ENCODE measurements around the gene CADM3. TPM values are rescaled to one million over a fixed set of nuclear protein-coding genes. Genes with fewer than 3 reads are reported as not detected.

The CADM3 gene
- 0.53 and 0.56 TPM in 2 replicates for polyA plus RNA-seq (2013)

DNA sequence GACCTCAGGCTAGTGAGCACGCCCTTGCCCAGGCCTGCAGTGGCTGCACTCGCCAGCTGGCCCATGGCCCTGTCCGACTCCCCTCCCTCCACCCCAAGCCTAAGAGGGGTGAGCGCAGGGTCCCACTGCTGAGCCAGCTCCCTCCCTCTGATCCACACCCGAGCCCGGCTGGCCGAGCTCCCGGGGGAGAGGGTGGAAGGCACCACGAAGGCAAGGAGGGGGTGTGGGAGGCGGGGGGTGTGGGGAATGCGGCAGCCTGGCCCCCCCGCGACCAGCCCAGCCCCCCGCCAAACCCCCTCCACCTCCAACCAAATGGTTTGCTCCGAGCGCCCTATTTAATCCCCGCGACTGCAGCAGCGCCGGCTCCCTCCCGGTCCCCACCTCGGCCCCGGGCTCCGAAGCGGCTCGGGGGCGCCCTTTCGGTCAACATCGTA is at the start of gene CADM3:
CADM3 (plus strand) TSS at position 362 of the 434 bp plus-strand sequence. CDS start 151 bp downstream, outside the sequence.
- WGBS (ENCODE audit: extremely low coverage, insufficient coverage, insufficient read length) = no CpG with 5 or more reads among the region's 29 CpGs
- Histone ChIP-seq H3K4me3 (ENCODE audit: low read depth, low read length) (peak within 1 kb of the TSS; percentile 60), H3K23ac (ENCODE audit: low read length) (no peak within 1 kb of the TSS), H3K36me3 (ENCODE audit: control insufficient read depth in 1 of 2, insufficient read depth in 2 of 2, low read length in 2 of 2) (no peaks in the 10 kb centered on the region), H3K27me3 (ENCODE audit: insufficient read depth, low read length) (peaks cover 9% of the 10 kb centered on the region), H2BK120ac (ENCODE audit: insufficient read depth, low read length, poor library complexity) (no peak within 1 kb of the TSS), H2BK12ac (ENCODE audit: low read length) (no peak within 1 kb of the TSS), H2AK5ac (ENCODE audit: low read length) (no peak within 1 kb of the TSS), H2AFZ (ENCODE audit: insufficient read depth, low read length, poor library complexity) (no peak within 1 kb of the TSS), H4K12ac (ENCODE audit: low read depth, low read length) (no peak within 1 kb of the TSS), H3K27ac (ENCODE audit: low read depth, low read length) (no peak within 1 kb of the TSS), H4K91ac (ENCODE audit: low read depth, low read length) (no peak within 1 kb of the TSS), H3K79me2 (ENCODE audit: control insufficient read depth, insufficient read depth, low read length, poor library complexity) (no peaks in the 10 kb centered on the region), H3K9me3 (ENCODE audit: insufficient read depth, low read depth, low read length) (no peaks in the 10 kb centered on the region), H3K4me1 (ENCODE audit: control insufficient read depth in 1 of 2, insufficient read depth in 2 of 2, low read length in 2 of 2) (peaks cover 2 to 7% of the 10 kb centered on the region in 2 experiments), H3K18ac (ENCODE audit: low read length) (no peak within 1 kb of the TSS), H2BK5ac (ENCODE audit: low read depth, low read length, poor library complexity) (no peak within 1 kb of the TSS), H3K4ac (ENCODE audit: low read depth, low read length) (no peak within 1 kb of the TSS), H3K79me1 (ENCODE audit: low read length) (no peaks in the 10 kb centered on the region), H4K8ac (ENCODE audit: low read depth, low read length) (no peak within 1 kb of the TSS), H3K9ac (ENCODE audit: low read length) (no peak within 1 kb of the TSS), H3K14ac (ENCODE audit: low read length) (no peak within 1 kb of the TSS), H3K4me2 (ENCODE audit: low read length) (peak within 1 kb of the TSS; percentile 67)
- no peak for DNase-seq

- Histone ChIP-seq H3K9me3 (ENCODE audit: insufficient read depth, low read depth, low read length) (no peaks in the 10 kb centered on the region), H3K27ac (ENCODE audit: low read depth, low read length) (no peak overlapping the region), H3K23ac (ENCODE audit: low read length) (no peak overlapping the region), H3K79me1 (ENCODE audit: low read length) (no peaks in the 10 kb centered on the region), H3K4me2 (ENCODE audit: low read length) (no peak overlapping the region), H3K4ac (ENCODE audit: low read depth, low read length) (no peak overlapping the region), H2BK12ac (ENCODE audit: low read length) (no peak overlapping the region), H3K27me3 (ENCODE audit: insufficient read depth, low read length) (no peaks in the 10 kb centered on the region), H3K4me3 (ENCODE audit: low read depth, low read length) (no peak overlapping the region), H3K36me3 (ENCODE audit: control insufficient read depth in 1 of 2, insufficient read depth in 2 of 2, low read length in 2 of 2) (no peaks in the 10 kb centered on the region), H3K18ac (ENCODE audit: low read length) (no peak overlapping the region), H2BK5ac (ENCODE audit: low read depth, low read length, poor library complexity) (no peak overlapping the region), H4K12ac (ENCODE audit: low read depth, low read length) (no peak overlapping the region), H3K4me1 (ENCODE audit: control insufficient read depth in 1 of 2, insufficient read depth in 2 of 2, low read length in 2 of 2) (no peaks in the 10 kb centered on the region), H3K14ac (ENCODE audit: low read length) (no peak overlapping the region), H3K79me2 (ENCODE audit: control insufficient read depth, insufficient read depth, low read length, poor library complexity) (no peaks in the 10 kb centered on the region), H2BK120ac (ENCODE audit: insufficient read depth, low read length, poor library complexity) (no peak overlapping the region), H3K9ac (ENCODE audit: low read length) (no peak overlapping the region), H2AFZ (ENCODE audit: insufficient read depth, low read length, poor library complexity) (no peak overlapping the region), H2AK5ac (ENCODE audit: low read length) (no peak overlapping the region), H4K8ac (ENCODE audit: low read depth, low read length) (no peak overlapping the region), H4K91ac (ENCODE audit: low read depth, low read length) (no peak overlapping the region)
- DNase-seq = no peak
- WGBS (ENCODE audit: extremely low coverage, insufficient coverage, insufficient read length) = no CpG with 5 or more reads among the region's 2 CpGs
Measured at GRCh38 chr1:159122005-159122621, 49.3 kb upstream of the CADM3 start.

DNA sequence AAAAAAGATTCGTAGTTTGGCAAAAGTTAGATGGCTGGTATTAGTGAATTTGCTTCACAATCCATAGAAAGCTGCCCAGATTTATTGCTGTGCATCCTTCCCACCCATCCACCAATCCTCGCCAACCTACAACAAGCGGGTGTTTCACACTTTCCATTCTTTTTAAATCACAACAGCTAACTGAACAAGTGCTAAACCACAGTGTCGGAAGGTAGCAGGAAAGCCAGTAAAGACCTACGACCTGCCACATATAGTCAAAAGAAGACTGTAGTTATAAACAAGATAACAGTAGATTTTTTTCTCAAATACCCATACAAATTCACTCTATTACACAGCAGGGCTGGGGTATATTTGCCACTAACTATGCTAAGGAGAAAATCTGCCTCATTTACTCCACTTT is 47.8 kb upstream of the CADM3 start:
- H2BK5ac ChIP-seq (ENCODE audit: low read depth, low read length, poor library complexity) = no peak overlapping the region
- H3K4me3 ChIP-seq (ENCODE audit: low read depth, low read length) = no peak overlapping the region
- H3K79me2 ChIP-seq (ENCODE audit: control insufficient read depth, insufficient read depth, low read length, poor library complexity) = no peaks in the 10 kb centered on the region
- H2BK12ac ChIP-seq (ENCODE audit: low read length) = no peak overlapping the region
- DNase-seq = no peak
- no peaks in the 10 kb centered on the region for H3K4me1 ChIP-seq (ENCODE audit: control insufficient read depth in 1 of 2, insufficient read depth in 2 of 2, low read length in 2 of 2)
- H3K27me3 ChIP-seq (ENCODE audit: insufficient read depth, low read length) = no peaks in the 10 kb centered on the region
- H3K9ac ChIP-seq (ENCODE audit: low read length) = peak overlapping the region; percentile 22
- H3K36me3 ChIP-seq (ENCODE audit: control insufficient read depth in 1 of 2, insufficient read depth in 2 of 2, low read length in 2 of 2) = no peaks in the 10 kb centered on the region
- no peak overlapping the region for H3K18ac ChIP-seq (ENCODE audit: low read length)
- no peak overlapping the region for H2AFZ ChIP-seq (ENCODE audit: insufficient read depth, low read length, poor library complexity)
- H2AK5ac ChIP-seq (ENCODE audit: low read length) = no peak overlapping the region
- H3K27ac ChIP-seq (ENCODE audit: low read depth, low read length) = no peak overlapping the region
- no peaks in the 10 kb centered on the region for H3K79me1 ChIP-seq (ENCODE audit: low read length)
- no peak overlapping the region for H3K23ac ChIP-seq (ENCODE audit: low read length)
- no peak overlapping the region for H4K8ac ChIP-seq (ENCODE audit: low read depth, low read length)
- no peak overlapping the region for H4K91ac ChIP-seq (ENCODE audit: low read depth, low read length)
- H3K4ac ChIP-seq (ENCODE audit: low read depth, low read length) = no peak overlapping the region
- no peaks in the 10 kb centered on the region for H3K9me3 ChIP-seq (ENCODE audit: insufficient read depth, low read depth, low read length)
- no peak overlapping the region for H3K4me2 ChIP-seq (ENCODE audit: low read length)
- no peak overlapping the region for H2BK120ac ChIP-seq (ENCODE audit: insufficient read depth, low read length, poor library complexity)
- no peak overlapping the region for H3K14ac ChIP-seq (ENCODE audit: low read length)
- 100% methylated on average over 2 of the region's 5 CpGs for WGBS (ENCODE audit: extremely low coverage, insufficient coverage, insufficient read length)
- H4K12ac ChIP-seq (ENCODE audit: low read depth, low read length) = no peak overlapping the region

DNA sequence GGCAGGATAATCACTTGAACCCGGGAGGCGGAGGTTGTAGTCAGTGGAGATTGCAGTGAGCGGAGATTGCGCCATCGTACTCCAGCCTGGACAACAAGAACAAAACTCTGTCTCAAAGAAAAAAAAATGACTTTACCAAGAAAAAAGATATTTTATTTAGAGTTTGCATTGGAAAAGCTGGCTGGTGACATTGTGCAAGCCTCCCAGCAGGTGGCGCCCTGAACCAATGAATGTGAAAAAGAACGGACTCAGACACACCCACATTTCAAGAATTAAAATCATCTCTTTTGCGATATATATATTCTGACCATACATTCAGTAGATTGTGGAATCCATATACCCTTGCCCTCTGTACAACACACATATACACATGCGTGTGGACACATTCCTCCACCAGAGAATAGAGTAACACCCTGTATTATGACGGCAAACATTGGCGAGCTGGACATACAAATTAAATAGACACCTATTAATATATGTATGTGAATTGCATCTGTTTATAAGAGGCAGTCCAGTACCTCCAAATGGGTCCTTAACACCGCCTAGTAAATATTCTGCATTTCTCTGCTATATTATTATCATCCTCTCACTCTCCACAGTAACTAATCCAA is 39.0 kb upstream of the CADM3 start:
- no peaks in the 10 kb centered on the region for H3K4me1 ChIP-seq (ENCODE audit: control insufficient read depth in 1 of 2, insufficient read depth in 2 of 2, low read length in 2 of 2)
- H3K27ac ChIP-seq (ENCODE audit: low read depth, low read length) = no peak overlapping the region
- no peak overlapping the region for H3K18ac ChIP-seq (ENCODE audit: low read length)
- H3K9me3 ChIP-seq (ENCODE audit: insufficient read depth, low read depth, low read length) = no peaks in the 10 kb centered on the region
- H4K8ac ChIP-seq (ENCODE audit: low read depth, low read length) = no peak overlapping the region
- no peak overlapping the region for H4K12ac ChIP-seq (ENCODE audit: low read depth, low read length)
- no peaks in the 10 kb centered on the region for H3K27me3 ChIP-seq (ENCODE audit: insufficient read depth, low read length)
- DNase-seq = peak; percentile 50 to 76
- WGBS (ENCODE audit: extremely low coverage, insufficient coverage, insufficient read length) = no CpG with 5 or more reads among the region's 12 CpGs
- no peak overlapping the region for H3K4me3 ChIP-seq (ENCODE audit: low read depth, low read length)
- H3K23ac ChIP-seq (ENCODE audit: low read length) = no peak overlapping the region
- H3K36me3 ChIP-seq (ENCODE audit: control insufficient read depth in 1 of 2, insufficient read depth in 2 of 2, low read length in 2 of 2) = no peaks in the 10 kb centered on the region
- H3K79me1 ChIP-seq (ENCODE audit: low read length) = no peaks in the 10 kb centered on the region
- H4K91ac ChIP-seq (ENCODE audit: low read depth, low read length) = no peak overlapping the region
- H2BK120ac ChIP-seq (ENCODE audit: insufficient read depth, low read length, poor library complexity) = no peak overlapping the region
- H2AK5ac ChIP-seq (ENCODE audit: low read length) = no peak overlapping the region
- H3K14ac ChIP-seq (ENCODE audit: low read length) = no peak overlapping the region
- no peak overlapping the region for H2AFZ ChIP-seq (ENCODE audit: insufficient read depth, low read length, poor library complexity)
- no peak overlapping the region for H2BK5ac ChIP-seq (ENCODE audit: low read depth, low read length, poor library complexity)
- no peak overlapping the region for H3K9ac ChIP-seq (ENCODE audit: low read length)
- no peak overlapping the region for H2BK12ac ChIP-seq (ENCODE audit: low read length)
- no peak overlapping the region for H3K4ac ChIP-seq (ENCODE audit: low read depth, low read length)
- no peak overlapping the region for H3K4me2 ChIP-seq (ENCODE audit: low read length)
- no peaks in the 10 kb centered on the region for H3K79me2 ChIP-seq (ENCODE audit: control insufficient read depth, insufficient read depth, low read length, poor library complexity)

Data from trophoblast cell (in vitro differentiated cells and primary cell).